GM12891 (cell line): ENCODE data around the gene BCL11B.

Source experiments
- DNase-seq: peaks from one replicate; pipeline ENCODE4 v3.0.0; 2011; ENCODE audit warnings: low spot score; ENCODE audit not compliant: insufficient read length
- FAIRE-seq: peaks from 2 replicates; lab custom pipeline; 2011; peaks lifted over from hg19 to GRCh38; lab: Jason Lieb, UNC
- PAX5 ChIP-seq: IDR thresholded peaks from 2 replicates; pipeline ENCODE4 v1.6.1; 2011; ENCODE audit warnings: low read length, moderate library complexity, mild to moderate bottlenecking; ENCODE audit not compliant: insufficient read depth, severe bottlenecking
- POLR2A ChIP-seq: IDR thresholded peaks from 2 replicates; pipeline ENCODE4 v1.6.1; 2011; ENCODE audit warnings: low read depth, low read length, control low read depth
- POLR2AphosphoS5 ChIP-seq: IDR thresholded peaks from 2 replicates; pipeline ENCODE4 v1.6.1; 2011; ENCODE audit warnings: low read depth, low read length, control low read depth
- POU2F2 ChIP-seq: IDR thresholded peaks from 2 replicates; pipeline ENCODE4 v1.6.1; 2011; ENCODE audit warnings: low read depth, mild to moderate bottlenecking, control low read depth, low read length, moderate library complexity
- SPI1 ChIP-seq: IDR thresholded peaks from 2 replicates; pipeline ENCODE4 v1.6.1; 2011; ENCODE audit warnings: low read depth, low read length, control low read depth
- TAF1 ChIP-seq: IDR thresholded peaks from 2 replicates; pipeline ENCODE4 v1.6.1; 2011; ENCODE audit warnings: low read depth, low read length, control low read depth

BCL11B gene

DNA sequence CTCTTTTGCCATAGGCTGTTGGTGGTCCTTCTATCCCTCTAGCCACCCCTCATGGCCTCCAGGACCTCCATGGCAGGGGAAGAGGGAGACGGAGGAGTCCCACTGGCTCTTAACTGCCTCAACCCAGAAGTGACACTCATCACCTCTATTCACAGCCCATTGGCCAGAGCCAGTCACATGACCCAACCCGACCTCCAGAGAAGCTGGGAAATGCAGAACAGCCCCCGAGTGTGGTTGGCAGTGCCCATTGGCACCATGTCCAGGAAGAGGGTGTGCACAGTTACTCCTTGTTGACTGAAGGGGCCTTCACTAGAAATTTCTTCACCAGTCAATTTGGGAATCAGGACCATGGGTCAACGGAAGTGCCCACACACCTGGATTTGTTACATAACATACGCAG is 17.0 kb upstream of the BCL11B start:
- TF ChIP-seq PAX5 (no peak), POU2F2 (no peak), POLR2A (no peak), TAF1 (no peak), SPI1 (no peak), POLR2AphosphoS5 (no peak)
- DNase-seq (no peak), FAIRE-seq (no peak)

DNA sequence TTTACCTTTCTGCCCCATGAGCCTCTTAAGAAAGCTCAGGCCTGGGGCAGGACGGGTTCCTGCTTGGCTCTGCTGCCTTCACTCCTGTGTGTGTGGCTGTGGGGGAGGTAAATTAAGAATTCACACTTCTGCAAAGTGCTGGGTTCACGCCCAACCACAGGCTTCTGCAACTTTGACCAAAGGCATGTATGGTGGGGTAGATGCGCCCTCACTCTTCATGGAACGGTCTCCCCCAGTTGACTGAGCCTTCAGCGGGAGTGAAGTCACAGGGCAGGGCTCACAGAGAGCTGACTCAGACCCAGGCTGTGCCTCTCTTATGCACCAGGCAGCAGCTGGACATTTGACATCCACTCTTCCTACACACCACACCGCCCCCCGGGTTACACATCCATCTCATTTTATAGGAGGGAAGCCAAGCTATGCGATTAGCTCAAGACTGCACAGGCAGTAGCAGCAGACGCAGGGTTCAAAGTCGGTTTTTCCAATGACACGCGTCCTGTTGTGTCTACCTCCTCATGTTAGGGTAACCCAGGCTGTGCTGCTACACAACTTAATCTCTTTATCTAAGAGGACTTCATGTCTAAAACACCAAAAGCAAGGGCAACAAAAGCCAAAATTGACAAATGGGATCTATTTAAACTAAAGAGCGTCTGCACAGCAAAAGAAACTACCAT is 15.4 kb upstream of the BCL11B start:
- TF ChIP-seq PAX5 (no peak), POU2F2 (peak; percentile 30; the same call in 1 of the 2 replicates), SPI1 (peak; percentile 76)
- FAIRE-seq (peak; percentile 83), DNase-seq (no peak)

DNA sequence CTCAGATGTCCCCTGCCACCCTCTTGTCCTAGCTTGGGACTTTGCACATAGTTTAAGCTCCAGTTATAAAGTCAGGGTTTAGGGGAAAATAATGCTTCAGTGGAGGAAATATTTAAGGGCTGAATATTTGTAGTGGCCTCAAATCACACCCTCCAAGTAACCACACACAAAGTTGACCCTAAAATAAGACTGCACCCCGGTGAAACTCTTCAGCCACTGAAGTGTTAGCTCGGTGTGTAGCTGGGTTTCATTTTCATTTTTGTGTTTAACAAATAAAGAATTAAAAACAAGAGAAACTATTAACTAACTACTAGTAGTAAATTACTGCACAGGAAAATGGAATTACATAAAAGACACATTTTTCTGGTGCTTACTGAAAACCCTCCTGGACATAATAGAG is 14.8 kb upstream of the BCL11B start:
- DNase-seq: no peak
- TF ChIP-seq POLR2AphosphoS5: no peak
- no peak for TF ChIP-seq POLR2A
- no peak for TF ChIP-seq TAF1
- no peak for TF ChIP-seq POU2F2
- FAIRE-seq: no peak

DNA sequence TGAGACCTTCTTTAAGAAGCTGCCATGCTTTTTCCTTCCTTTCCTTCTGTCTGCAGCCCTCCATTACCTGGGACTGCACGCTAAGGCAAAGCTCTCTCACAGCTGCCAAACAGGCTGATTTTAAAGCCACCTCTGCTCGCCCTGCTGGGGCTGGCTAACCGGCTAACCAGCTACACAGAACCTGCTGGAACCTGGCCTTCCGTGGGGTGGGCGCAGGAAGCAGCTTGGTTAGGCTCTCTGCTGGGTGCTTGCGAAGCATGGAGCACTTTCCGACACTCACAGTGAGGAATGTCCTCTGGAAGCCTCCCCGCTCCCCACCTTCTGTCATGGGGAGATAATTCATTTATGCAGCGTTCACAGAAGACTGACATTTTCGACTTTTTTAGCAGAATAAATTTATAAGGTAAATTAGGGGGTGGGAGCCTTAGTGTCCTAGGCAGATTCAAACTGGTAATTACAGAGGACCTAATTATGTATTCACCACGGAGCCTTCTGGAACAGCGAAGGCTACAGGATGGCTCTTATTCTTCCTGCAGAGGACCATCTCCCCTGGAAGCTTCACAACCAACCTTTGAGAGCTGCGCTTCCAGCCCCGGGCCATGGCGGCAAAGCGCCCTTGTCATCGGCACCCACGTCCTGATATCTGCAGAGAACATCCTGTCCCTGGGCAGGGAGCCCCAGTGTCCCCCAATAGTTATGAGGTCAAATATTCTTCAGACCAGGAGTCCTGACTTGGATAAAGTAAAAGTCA is 12.4 kb upstream of the BCL11B start:
- no peak for DNase-seq
- FAIRE-seq: no peak
- TF ChIP-seq SPI1 (no peak), POU2F2 (no peak), PAX5 (no peak), TAF1 (no peak), POLR2AphosphoS5 (no peak), POLR2A (no peak)

DNA sequence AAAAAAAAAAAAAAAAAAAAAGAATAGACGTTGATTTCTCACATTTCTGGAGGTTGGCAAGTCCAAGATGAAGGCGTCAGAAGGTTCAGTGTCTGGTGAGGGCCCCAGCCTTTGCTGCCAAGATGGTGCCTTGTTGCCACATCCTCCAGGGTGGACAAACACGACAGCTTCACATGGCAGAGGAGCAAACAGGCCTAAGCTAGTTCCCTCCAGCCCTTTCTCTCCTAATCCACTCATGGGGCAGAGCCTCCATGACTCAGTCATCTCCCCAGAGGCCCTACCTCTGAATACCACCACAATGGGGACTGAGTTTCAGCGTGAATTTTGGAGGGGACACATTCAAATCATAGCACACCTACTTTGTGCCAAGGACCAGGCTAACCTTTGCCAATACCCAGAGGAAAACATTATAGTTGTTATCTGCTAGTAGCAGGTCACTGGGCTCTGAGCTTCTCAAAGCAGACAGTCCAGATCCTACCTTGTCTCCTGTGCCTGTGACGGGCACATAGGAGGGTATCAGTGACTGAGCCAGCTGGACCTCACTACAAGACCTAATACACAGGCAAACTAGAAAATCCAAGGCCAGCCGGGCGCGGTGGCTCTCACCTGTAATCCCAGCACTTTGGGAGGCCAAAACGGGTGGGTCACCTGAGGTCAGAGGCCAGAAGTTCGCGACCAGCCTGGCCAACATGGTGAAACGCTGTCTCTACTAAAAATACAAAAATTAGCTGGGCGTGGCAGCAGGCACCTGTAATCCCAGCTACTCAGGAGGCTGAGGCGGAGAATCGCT is 10.5 kb upstream of the BCL11B start:
- DNase-seq (no peak), FAIRE-seq (no peak)
- TF ChIP-seq PAX5: no peak
- TF ChIP-seq POU2F2: no peak
- no peak for TF ChIP-seq TAF1

DNA sequence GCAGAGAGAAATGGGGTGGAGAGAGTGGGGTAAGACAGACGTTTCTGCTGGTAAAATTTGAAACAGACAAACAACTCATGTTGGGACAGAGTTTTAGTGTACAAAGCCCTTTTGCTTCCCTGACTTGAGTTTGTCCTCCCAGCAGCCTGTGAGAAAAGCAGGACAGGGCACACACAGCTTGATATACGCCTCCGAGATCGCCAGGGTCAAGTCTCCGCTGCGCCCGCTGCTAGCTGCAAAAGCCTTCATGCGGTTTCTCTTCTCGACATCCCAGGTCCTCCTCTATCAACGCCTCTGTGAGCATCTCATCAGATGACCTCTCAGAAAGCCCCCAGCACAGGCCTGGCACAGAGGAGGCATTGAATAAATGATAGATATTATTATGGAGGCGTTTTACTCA is 9.4 kb upstream of the BCL11B start:
- TF ChIP-seq TAF1 (no peak), POU2F2 (no peak), POLR2A (no peak), POLR2AphosphoS5 (no peak), PAX5 (no peak), SPI1 (no peak)
- DNase-seq (no peak), FAIRE-seq (no peak)

DNA sequence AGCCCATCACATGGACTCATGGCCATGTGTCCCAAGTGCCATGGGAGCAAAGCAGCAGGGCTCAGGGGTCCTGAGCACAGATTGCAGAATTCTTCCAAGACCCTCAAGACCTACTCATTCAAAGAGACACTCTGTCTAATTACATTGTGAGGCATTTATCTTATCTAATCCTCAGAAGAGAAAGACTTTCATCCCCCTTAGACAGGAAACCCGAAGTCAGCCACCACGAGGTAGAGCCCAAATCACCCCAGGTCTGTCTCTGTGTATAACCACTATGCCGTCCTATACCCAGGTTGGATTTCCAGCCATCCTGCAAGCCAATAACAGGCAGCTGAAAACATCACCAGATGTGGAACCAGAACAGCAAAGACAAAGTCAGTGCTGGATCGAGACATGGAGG is 8.9 kb upstream of the BCL11B start:
- no peak for FAIRE-seq

DNA sequence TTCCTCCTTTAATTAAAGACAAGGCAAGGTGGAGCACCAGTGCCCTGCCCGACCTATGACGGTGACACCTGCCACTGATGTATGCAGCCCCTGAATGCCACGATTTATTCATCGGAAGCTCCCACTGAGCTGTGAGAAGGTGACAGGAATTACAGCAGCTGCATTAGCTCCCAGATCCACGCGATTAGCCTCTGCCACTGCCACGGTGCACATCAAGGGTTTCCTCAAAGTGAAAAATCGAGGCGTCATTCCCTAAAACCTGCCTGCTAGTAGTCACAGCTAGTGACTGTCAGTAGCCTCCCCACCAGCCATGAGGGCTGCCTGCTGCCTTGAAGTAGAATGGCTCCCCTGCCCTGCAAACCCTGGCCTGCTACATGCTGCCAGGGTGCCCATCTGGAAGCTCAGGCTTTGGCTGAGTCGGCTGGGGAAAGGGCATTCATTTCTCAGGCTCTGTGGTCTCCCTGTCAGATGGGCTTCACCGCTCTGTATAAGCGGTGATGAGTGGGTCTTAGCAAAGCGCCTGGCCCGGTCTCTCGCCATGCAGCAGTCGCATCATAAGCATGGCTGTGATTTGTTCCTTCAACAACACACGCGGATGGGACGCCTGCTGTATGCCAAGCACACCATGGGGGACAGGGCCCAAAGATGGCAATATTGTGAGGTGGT is 8.2 kb upstream of the BCL11B start:
- DNase-seq (no peak), FAIRE-seq (no peak)
- TF ChIP-seq POLR2AphosphoS5 (no peak), PAX5 (no peak), POU2F2 (no peak), SPI1 (no peak), TAF1 (no peak), POLR2A (no peak)

More for the DNA sequence above, 8.9 kb upstream of the BCL11B start:
- no peak for DNase-seq
- TF ChIP-seq PAX5 (no peak), POLR2AphosphoS5 (no peak), POLR2A (no peak), TAF1 (no peak), SPI1 (no peak), POU2F2 (no peak)

DNA sequence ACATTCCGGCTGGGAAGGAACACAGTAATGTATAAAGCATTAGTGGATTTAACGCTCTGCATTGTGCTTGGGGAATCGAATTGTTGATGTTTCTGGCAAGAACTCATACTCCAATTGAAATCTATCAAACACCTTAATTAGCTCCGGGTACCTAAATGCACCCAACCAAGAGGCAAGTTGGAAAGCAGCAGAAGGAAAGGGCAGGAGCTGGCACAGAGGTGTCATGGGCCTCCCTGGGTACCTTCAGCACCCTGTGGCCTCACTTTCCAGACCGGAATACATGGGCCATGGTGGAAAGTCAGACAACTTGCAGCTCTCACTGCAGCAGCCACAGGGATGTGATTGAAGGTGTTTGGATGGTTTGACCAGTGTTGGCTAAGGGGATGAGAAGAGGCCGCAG is 6.8 kb upstream of the BCL11B start:
- DNase-seq: no peak
- TF ChIP-seq POLR2AphosphoS5: no peak
- no peak for TF ChIP-seq TAF1
- no peak for TF ChIP-seq SPI1
- TF ChIP-seq PAX5: no peak
- no peak for TF ChIP-seq POLR2A
- TF ChIP-seq POU2F2: no peak
- FAIRE-seq: no peak
